GM19455 (cell line): ENCODE results near the gene ANTXR1.

Source experiments
- ATAC-seq: cut with Tn5 transposase; IDR thresholded peaks from one replicate; pipeline ENCODE4 v1.9.1; 2021; ENCODE audit not compliant: unreplicated experiment

The ANTXR1 gene

DNA sequence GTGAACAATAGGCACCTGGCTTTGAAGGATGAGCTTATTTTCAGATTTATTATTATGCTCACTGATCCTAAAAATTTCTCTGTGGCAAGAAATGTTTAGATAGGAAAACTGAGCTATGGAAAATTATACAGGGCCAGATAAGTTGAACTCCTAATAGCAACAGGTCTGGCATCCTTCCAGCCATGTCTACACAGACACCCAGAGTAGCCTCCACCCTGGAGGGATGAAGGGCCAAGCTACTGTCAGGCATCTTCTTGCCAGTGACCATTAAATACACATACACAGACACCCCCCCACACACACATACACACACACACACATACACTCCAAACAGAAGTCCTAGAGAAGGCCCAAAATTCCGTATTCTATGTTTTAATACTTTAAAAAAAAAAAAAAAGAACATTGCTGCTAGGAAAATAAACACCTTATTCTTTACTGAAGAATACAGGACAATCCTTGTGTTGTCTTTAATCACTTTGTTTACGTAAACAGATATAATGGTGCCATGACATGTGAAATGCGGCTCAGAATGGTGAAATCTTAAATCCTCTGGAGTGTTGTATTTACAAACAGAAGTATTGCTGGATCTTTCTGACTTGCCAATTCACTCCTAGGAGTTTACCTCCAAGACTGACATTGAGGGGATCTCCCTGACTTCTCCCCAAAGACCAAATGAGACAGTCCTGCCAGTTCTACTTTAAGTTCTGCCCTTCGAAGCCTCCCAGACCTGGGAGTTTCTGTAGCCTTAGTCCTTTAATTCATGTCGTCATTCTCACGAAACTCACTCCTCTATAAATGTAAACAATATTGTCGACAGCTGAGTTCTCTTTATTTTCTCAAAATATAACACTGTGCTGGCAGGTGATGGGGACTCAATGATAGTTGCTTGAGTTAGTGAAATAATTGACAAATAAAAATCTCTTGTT is 163.1 kb downstream of the ANTXR1 start:
- ATAC-seq = no peak

DNA sequence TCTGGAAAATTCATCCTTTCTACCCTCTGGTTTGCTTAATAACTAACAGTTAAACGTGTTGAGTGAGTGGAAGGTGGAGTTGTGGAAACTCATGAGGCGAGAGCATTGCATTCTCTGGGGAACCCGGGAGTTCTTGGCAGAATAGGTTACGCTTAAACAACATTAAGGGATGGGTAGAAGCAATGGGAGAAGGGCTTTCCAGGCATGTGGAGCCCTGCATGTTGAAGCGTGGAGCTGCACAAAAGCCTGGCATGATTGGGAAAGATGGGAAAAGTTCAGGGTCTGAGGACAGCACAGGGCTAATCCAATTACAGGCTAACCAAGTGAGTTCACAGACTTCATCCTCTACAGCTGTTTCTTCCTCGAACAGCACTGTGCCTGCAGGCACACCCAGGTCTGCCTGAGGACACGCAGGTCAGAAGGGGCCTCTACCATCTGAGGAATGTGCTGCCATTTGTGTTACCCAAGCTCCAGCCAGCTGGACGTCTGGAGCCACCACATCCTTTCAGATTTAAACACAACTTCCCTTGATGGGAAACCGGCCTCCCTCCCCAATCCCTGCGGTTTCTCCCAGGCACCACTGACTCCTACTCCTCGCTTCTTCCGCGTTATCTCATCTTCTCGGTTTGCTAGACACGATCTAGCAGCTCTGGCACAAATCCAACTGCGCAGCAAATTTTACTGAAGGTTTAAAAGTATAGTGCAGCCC is 164.2 kb downstream of the ANTXR1 start:
- no peak for ATAC-seq

DNA sequence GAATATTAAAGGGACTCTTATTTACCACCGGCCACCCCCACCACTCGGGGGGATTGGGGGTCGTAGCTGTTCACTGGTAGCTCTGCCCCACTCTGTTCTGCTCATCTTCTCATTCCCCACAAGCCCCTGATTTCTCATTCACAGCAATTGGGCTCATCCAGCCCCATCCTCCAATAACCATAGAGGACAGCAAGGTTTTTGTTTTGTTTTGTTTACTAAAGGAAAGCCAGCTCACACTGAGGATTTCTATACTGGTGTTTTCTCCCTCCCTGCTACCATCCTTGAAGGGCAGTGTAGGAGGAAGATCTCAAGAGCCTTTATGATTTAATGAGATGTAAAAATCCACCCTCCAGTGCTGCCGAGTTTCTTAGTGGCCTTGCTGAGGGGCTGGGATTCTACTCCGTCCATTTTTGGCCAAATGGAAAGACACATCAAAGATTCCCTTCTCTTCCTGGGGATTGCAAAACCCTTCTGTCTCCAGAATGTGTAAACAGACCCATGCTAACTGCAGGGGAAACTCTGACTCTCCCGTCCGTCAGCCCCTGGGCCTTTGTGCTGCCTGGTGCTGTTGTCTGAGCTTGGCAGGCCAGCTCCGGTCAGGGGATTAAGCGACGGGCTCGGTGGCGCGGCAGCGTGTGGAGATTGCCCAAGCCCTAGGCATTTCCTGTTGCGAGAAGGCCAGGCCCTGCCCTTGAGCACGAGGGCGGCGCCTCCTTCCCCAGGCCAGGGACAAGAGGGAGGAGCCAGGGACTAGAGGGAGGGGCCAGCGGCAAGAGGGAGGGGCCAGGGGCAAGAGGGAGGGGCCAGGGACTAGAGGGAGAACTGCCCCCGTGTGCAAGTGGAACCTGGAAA is 165.0 kb downstream of the ANTXR1 start:
- ATAC-seq = no peak

DNA sequence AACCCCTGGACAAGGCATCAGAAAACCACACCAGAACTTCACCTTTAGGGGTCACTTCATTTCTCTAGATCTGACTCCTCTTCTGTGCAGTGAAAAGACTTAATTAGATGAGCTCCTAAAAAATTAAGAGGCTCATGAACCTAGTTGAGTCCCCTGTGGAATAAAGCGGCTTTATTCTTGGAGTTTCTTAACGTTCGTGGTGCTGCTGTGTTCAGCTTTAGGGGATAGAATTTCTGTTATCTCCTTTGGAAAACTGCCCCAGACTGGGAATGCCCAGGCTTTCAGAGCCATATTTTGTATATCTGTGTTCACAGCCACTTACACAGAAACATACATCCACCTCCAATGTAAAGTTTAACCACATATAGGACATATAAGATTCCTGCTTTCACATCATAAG is 165.8 kb downstream of the ANTXR1 start:
- ATAC-seq = no peak

GRCh38 chr2:69180227-69180626 is 167.2 kb downstream of the ANTXR1 start:
- ATAC-seq = no peak

GRCh38 chr2:69180974-69181373 is 168.0 kb downstream of the ANTXR1 start:
- ATAC-seq = no peak

GRCh38 chr2:69181806-69182427 is 168.9 kb downstream of the ANTXR1 start:
- ATAC-seq = no peak

DNA sequence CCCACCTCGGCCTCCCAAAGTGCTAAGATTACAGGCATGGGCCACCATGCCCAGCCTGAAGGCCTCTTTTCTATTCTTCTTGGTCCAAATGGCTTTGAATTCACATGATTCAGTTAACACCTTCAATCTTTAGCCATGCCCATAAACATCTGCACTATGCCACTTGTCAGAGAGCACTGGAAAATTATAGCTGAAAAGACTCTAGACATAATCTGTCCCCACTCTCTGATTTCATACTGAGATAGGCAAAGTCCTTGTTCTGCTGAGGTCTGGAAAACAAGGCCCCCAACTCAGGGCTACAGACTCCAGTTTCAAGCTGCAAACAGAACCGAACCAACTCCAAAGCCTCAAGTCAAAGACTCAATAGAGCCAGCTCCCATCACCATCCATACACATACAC is 170.7 kb downstream of the ANTXR1 start:
- no peak for ATAC-seq

DNA sequence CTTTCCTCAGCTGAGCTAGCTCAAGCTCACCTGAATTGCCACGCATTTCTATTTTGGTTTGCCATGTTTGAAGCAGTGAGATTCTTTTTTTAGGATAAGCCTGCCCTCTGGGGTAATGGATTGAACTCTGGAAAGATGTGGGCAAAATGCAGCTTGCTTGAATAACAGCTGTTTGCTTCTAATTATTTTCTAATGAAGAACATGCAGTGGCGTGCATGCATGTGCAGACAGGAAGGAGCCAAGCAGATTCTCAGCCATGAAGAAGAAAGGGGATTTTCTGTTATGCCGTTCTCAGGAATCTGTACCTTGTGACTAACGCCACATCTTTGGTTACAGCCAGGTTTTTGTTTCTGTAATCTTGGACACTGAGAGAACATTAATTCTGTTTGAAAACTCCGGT is 171.2 kb downstream of the ANTXR1 start:
- ATAC-seq = no peak

DNA sequence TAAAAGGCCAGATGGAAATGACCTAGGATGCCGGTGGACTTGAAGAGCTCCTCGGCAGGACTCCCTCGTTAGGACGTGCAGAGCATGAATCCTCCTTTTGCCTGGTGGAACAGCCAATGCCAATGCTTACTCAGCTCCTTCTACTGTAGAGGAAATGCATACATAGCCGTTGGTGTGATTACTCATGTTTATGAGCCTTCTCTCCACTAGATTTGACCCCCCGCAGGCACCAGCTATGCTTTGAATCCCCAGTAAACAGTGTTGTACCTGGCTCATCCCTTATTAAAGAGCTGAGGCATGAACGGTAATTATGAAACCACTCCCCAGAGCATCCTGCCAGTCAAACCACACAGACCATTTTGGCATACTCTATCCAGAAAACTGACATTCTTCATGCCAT is 172.8 kb downstream of the ANTXR1 start:
- ATAC-seq = no peak

- ATAC-seq = no peak
These were observed 173.6 kb downstream of the ANTXR1 start for GRCh38 chr2:69186614-69187013.

DNA sequence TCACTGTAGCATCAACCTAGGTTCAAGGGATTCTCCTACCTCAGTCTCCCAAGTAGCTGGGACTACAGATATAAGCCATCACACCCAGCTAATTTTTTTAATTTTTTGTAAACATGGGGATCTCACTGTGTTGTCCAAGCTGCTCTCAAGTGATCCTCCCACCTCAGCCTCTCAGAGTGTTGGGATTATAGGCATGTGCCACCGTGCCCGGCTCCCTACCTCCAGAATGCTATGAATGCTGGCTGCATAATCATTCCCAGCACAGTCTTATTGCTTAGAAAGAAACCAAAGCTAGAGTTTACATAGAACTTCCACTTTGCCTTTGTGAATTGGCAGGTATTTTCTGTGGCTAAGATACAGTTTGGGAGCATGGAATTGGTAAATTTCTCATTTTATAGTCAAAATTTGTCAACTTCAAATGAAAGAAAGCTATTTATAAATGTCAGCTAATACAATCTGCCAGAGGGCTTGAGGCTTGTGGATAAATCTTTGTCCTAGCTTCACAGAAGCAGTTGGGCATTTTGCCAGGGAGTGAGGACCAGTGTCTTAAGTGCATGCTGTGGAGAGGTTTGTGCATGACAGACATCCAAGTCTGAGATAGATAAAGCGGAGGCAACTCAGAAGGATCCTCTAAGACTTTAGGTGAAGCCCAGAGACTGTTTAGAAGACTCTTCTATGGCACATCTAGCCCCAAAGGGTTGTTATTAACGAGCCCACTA is 175.4 kb downstream of the ANTXR1 start:
- ATAC-seq = no peak

DNA sequence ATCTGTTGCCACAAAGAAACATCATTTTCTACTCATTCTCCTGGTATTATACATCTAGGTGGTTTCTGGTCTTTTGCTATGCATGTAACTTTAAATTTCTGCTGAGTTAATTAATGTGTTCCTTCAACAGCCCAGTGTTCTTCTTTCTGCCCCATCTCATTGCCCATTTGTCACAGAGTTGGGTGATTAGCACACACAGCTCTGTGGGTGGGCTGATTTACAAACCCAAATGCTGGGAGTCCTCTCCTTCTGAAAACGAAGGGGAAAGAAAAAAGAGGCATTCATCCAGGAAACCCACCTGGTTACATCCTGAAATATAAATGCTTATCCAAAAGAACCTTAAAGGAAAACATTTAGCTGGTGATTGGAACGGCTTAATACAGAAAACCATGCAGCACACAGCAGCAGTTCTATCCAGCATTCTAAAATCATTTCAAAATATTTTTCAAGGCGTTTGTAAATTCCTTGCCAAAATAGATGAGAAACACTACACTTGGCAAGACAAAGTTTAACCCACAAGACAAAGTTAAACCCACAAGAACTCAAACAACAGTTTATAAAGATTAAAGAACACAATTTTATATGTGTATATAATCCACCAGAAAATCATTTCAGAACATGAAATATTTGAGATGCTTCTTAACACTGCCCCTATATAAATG is 177.9 kb downstream of the ANTXR1 start:
- ATAC-seq = no peak

DNA sequence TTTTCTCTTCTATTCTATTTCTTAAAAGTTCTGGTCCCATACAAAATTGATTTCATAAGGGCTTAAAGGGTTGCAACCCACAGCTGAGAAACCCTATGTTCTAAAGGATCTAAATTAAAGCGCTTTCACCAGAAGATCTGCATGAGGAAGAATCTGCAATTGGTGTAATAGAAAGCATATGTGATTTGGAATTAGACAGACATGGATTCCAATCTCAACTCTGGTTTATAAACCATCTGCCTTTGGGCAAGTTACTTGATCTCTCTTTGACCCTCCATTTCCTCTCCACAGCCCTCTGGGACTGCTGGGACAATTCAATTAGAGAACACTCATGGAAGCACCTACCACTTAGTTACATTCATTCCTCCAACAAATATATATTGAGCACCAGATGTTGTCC is 178.7 kb downstream of the ANTXR1 start:
- no peak for ATAC-seq

DNA sequence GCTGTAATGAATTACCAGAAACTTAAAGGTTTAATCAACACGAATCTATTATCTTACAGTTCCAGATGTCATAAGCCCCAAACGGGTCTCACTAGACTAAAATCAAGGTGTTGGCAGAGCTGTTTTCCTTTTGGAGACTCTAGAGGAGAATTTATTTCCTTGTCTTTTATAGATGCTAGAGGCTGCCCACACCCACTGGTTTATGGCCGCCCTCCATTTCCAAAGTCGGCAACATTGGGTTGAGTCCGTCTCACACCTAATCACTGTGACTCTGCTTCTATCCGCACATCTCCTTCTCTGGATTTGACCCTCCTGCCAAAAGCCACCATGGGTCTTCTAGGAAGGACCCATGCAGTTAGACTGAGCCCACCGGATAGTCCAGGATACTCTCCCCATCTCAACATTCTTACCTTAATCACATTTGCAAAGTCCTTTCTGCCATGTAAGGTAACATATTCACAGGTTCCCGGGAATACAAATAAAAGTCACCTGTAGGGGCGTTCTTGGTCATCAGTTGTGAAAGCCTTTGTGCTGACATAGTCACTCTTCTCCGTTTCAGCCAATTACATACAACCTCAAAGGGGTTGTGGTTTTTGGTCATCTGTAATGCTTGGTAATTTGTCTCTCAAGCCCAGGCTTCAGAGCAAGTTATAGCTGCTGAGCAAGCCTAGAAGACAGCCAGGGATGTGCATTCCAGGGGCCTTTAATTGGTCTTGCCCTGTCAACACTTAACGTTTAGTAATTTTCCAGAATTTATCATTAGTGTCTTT is 179.4 kb downstream of the ANTXR1 start:
- ATAC-seq = no peak

- no peak for ATAC-seq
These were observed 182.7 kb downstream of the ANTXR1 start for GRCh38 chr2:69195706-69196105.

- no peak for ATAC-seq
These were observed 183.5 kb downstream of the ANTXR1 start for GRCh38 chr2:69196327-69197117.

DNA sequence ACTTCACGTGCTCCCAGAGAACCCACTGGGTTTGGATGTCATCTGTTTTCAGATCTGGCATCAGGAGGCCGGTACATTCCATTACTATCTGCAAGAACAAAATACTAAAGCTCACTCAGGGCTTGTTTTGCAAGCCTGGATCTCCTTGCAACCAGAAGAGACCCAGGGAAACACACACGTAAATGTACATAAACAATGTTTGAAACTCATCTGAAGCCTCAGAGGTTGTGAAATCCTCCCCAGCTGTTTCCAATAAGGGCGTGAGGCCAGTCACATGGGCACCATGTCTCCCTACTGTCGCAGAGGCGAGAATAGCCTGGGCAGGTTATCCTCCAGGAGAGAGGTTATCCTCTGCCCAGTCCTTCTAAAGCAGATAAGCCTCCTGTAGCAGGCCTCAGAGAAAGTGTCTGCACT is 187.1 kb downstream of the ANTXR1 start:
- ATAC-seq = no peak
